ES-I3 (cell line): ENCODE measurements around the gene PDIA2.

ENCODE experiments used
- H3K36me3 ChIP-seq: 2 replicates; pipeline ENCODE4 v1.6.1; 2013; ENCODE audit warnings: mild to moderate bottlenecking, low read length, control low read depth, moderate library complexity; ENCODE audit not compliant: insufficient read depth
- H3K4me1 ChIP-seq: 2 replicates; pipeline ENCODE4 v1.6.1; 2013; ENCODE audit warnings: mild to moderate bottlenecking, control low read depth, low read length; ENCODE audit not compliant: insufficient read depth
- H3K9ac ChIP-seq: 2 replicates; pipeline ENCODE4 v1.6.1; 2013; ENCODE audit warnings: low read depth, mild to moderate bottlenecking, low read length, moderate library complexity
- H3K9me3 ChIP-seq: 2 replicates; pipeline ENCODE4 v1.6.1; 2013; ENCODE audit warnings: mild to moderate bottlenecking, low read length, moderate library complexity; ENCODE audit not compliant: control insufficient read depth, insufficient read depth

Gene PDIA2

DNA sequence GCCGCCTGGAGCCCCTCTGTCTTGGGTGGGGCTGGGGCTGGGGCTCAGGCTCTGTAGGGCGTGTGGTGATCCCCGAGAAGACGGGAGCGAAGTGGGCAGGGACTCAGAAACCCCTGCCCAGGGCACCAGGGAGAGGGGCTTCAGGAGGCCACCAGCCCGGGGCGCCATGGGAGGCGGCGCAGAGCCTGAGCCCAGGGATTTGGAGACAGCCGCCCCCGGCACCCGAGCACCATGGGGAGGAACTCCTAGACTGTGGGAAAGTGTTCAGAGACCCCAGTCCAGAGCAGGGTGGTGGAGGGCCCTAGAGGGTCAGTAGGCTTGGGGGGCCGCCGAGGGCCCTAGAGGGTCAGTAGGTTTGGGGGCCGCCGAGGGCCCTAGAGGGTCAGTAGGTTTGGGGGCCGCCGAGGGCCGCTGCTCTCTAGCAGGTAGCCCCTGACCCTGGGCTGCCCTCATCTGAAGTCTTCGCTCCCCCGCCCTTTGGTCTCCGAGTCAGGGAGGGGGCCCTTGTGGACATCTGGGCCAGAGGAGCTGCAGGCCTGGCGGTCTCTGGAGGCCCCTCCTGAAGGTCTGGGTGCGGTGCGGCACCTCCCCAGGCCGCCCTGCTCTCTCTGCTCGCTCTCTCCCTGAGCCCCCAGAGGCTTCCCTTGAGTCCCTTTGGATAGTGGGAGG, 1.8 kb upstream of the PDIA2 start:
- Histone ChIP-seq H3K9ac (peak overlapping the region; percentile 62; the same call in 1 of the 2 replicates), H3K36me3 (no peaks in the 10 kb centered on the region), H3K4me1 (no peaks in the 10 kb centered on the region), H3K9me3 (no peaks in the 10 kb centered on the region)

DNA sequence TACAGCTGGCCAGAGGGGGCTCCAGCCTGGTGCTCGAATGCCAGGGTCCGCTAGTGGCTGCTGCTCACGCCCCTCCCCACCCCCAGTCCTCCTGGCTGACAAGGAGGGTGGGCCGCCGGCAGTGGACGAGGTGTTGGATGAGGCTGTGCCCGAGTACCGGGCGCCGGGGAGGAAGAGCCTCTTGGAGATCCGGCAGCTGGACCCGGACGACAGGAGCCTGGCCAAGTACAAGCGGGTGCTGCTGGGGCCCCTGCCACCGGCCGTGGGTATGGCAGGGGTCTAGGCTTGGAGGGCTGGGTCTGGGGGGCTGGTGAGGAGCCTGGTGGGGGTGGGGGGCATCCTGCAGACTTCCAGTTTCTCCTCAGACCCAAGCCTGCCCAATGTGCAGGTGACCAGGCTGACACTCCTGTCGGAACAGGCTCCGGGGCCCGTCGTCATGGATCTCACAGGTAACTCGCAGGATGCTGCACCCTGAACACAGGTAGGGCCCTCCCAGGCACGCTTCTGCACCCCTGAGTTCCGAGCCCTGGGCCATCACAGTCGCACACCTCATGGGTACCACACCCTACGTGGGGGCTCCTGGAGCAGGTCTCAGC, 1.2 kb upstream of the PDIA2 start:
- H3K4me1 ChIP-seq, result no peaks in the 10 kb centered on the region
- H3K36me3 ChIP-seq, result no peaks in the 10 kb centered on the region
- H3K9me3 ChIP-seq, result no peaks in the 10 kb centered on the region
- no peak overlapping the region for H3K9ac ChIP-seq

DNA sequence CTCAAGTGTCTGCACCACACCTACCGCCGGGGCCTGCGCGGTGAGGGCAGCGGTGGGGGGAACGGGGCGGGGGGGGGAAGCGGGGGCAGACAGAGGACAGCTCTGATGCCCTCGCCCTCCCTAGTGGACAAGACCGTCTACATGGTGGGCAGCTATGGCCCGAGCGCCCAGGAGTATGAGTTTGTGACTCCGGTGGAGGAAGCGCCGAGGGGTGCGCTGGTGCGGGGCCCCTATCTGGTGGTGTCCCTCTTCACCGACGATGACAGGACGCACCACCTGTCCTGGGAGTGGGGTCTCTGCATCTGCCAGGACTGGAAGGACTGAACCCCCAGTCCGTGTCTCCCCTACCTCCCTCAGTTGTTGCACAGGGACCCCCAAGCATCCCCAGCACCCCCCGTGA, 473 bp upstream of the PDIA2 start:
- H3K9me3 ChIP-seq, result no peaks in the 10 kb centered on the region
- H3K36me3 ChIP-seq, result no peaks in the 10 kb centered on the region
- H3K9ac ChIP-seq, result no peak overlapping the region
- H3K4me1 ChIP-seq, result no peaks in the 10 kb centered on the region

DNA sequence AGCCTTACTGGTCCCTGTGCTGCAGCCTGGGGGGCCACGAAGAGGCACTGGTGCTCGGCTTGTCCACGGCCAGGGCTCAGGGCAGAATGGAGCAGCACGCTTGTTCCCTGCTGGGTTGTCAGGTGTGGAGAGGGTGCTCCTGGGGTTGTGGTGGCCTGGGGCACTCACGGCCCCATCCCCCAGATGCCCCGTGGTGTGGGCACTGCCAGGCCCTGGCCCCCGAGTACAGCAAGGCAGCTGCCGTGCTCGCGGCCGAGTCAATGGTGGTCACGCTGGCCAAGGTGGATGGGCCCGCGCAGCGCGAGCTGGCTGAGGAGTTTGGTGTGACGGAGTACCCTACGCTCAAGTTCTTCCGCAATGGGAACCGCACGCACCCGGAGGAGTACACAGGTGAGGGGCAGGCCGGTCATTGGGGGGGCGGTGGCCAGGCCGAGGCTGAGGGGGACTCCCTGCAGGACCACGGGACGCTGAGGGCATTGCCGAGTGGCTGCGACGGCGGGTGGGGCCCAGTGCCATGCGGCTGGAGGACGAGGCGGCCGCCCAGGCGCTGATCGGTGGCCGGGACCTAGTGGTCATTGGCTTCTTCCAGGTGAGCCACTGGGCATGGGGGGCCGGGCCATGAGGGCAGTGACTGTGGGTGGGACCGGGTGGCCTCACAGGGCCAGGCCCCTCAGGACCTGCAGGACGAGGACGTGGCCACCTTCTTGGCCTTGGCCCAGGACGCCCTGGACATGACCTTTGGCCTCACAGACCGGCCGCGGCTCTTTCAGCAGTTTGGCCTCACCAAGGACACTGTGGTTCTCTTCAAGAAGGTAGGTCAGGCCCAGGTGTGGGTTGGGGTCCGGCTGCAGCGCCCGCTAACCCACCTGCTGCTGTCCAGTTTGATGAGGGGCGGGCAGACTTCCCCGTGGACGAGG, 1.5 kb downstream of the PDIA2 start:
- H3K9me3 ChIP-seq, result no peaks in the 10 kb centered on the region
- no peaks in the 10 kb centered on the region for H3K4me1 ChIP-seq
- H3K36me3 ChIP-seq, result no peaks in the 10 kb centered on the region
- no peak overlapping the region for H3K9ac ChIP-seq

DNA sequence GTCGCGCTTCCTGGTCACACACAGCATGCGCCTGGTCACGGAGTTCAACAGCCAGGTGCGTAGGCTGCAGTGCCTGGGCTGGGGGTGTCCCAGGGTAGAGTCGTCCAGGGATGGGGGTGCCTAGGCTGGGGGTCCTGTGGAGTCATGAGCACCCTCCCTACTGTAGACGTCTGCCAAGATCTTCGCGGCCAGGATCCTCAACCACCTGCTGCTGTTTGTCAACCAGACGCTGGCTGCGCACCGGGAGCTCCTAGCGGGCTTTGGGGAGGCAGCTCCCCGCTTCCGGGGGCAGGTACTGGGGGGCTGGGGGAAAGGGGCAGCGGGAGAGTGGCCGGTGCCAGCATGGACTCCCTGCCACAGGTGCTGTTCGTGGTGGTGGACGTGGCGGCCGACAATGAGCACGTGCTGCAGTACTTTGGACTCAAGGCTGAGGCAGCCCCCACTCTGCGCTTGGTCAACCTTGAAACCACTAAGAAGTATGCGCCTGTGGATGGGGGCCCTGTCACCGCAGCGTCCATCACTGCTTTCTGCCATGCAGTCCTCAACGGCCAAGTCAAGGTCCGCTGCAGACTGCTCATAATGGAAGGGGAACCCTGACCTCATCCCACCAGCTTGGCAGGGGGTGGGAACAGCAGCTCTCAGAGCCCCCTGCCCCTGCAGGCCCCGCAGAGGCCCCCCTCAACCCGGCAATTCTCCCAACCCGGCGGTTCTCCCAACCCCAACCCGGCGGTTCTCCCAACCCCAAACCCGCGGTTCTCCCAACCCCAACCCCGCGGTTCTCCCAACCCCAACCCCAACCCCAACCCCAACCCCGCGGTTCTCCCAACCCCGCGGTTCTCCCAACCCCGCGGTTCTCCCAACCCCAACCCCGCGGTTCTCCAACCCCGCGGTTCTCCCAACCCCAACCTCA, 2.4 kb downstream of the PDIA2 start:
- Histone ChIP-seq H3K36me3 (no peaks in the 10 kb centered on the region), H3K9me3 (no peaks in the 10 kb centered on the region), H3K4me1 (no peaks in the 10 kb centered on the region), H3K9ac (no peak overlapping the region)

DNA sequence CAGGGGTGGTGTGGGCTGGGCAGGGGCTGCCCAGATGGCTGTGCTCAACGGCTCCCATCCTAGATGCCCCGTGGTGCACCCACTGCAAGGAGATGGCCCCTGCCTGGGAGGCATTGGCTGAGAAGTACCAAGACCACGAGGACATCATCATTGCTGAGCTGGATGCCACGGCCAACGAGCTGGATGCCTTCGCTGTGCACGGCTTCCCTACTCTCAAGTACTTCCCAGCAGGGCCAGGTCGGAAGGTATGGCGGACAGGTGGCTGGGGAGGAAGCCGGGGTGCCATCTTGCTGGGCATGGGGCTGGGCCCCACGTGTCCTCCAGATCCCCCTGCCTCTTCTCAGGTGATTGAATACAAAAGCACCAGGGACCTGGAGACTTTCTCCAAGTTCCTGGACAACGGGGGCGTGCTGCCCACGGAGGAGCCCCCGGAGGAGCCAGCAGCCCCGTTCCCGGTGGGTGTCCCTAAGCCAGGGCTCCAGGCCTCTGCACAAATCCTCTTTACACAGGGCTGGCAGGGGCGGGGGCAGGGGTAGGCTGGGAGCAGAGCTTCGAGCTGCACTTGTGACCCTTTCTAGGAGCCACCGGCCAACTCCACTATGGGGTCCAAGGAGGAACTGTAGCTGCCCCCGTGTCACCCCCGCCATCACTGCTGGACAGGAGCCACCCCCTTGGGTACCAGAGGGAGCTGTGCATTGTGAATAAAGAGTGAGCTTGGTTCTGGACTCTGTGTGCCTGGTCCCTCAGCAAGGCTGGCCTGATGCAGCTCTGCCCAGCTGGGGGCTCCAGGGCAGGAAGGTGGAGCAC, 3.7 kb downstream of the PDIA2 start:
- no peaks in the 10 kb centered on the region for H3K9me3 ChIP-seq
- no peaks in the 10 kb centered on the region for H3K4me1 ChIP-seq
- no peaks in the 10 kb centered on the region; the same call in 1 of the 2 replicates for H3K36me3 ChIP-seq
- H3K9ac ChIP-seq, result no peak overlapping the region

DNA sequence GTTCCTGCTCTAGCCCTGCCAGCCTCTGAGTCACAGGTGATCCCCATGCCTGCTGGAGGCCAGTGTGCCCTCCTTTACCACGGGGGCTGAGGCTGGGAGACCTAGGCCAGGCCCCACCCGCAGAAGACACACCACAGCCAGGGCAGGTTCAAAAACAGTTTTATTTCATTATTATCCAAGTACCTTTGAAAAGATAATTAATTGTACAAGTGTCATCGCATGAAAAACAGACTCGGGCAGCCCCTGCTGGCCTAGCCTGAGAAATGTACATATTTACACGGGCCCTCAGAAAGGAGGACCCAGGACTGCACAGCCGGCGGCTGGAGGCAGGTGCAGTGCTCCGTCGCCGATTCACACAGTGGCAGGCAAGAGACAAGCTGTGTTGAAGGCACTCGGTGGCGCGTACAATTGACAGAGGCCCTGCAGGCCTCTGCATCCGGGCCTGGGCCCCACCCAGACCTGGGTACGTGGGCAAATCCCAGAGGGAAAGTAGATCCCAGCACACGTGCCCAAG, 4.4 kb downstream of the PDIA2 start:
- no peaks in the 10 kb centered on the region for H3K9me3 ChIP-seq
- no peaks in the 10 kb centered on the region; the same call in 1 of the 2 replicates for H3K36me3 ChIP-seq
- H3K4me1 ChIP-seq, result no peaks in the 10 kb centered on the region
- H3K9ac ChIP-seq, result no peak overlapping the region

DNA sequence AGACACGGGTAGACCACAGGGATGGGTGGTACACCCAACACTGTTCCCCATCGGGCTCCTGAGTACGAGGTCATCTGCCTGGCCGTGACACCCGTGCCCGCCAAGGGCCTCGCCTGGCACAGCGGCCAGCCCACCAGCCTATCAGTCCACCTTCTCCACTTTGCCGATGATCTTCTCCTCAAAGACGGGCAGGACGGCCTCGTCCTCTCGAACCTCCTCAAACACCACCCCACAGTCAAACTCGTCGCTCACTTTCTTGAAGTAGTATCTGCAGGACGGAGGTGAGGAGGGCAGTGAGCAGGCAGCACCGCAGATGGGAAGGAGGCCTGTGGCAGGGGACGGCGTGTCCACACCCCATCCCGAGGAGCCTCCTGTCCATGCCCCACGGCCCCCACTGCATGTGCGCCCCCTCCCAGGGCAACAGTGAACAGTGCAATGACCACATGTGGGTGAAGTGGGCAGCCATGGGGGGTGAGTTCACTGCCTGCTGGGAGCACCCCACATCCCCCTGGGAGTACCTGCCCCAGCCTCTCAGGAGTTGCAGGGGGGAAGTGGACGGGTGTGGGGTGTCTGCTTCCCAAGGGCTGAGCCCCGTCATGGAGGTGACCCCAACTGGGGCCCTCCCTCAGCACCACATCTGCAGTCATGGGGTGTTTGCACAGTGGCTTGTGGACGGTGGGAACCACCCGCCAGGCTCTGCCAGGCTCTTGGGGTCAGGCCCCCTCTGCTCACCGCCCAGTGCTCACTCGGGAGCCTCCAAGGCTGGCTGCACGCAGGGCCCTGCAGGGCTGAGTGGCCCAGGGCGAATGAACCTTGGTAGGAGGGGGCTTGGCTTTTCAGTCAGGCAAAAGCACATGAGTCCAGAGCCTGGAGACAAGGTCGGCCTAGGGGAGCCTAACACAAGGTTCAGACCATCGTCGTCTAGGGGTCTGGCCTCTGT, 5.3 kb downstream of the PDIA2 start:
- H3K9me3 ChIP-seq, result no peaks in the 10 kb centered on the region
- H3K9ac ChIP-seq, result no peak overlapping the region
- no peaks in the 10 kb centered on the region; the same call in 1 of the 2 replicates for H3K36me3 ChIP-seq
- H3K4me1 ChIP-seq, result no peaks in the 10 kb centered on the region

DNA sequence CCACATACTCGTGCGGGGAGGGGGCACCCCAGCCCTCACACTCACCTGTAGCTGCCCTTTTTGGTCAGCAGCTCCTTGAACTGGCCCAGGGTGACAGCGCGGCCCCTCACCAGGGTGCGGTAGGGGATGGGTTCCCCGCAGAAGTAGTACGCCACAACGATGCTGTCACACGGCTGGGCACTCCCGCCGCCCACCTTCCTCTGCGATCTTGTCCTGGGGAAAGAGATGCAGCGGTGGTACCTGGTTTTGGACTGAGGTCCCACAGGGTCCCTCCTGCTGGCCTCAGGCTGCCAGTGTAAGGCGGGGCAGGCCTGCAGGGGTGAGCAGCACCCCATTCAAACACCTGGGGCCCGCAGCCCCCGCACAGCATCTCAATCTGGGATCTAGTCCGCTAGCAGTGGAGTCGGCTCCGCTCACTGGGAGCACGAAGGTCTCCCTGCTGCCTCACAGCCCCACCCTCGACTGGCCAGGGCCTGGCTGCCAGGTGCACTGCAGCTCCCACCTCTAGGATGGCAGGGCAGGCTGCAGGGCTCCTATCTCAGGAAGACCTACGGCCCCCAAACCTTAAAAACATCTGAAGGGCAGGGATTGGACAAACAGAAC, 6.5 kb downstream of the PDIA2 start:
- H3K9ac ChIP-seq, result no peak overlapping the region
- no peaks in the 10 kb centered on the region for H3K9me3 ChIP-seq
- no peaks in the 10 kb centered on the region; the same call in 1 of the 2 replicates for H3K36me3 ChIP-seq
- no peaks in the 10 kb centered on the region for H3K4me1 ChIP-seq

DNA sequence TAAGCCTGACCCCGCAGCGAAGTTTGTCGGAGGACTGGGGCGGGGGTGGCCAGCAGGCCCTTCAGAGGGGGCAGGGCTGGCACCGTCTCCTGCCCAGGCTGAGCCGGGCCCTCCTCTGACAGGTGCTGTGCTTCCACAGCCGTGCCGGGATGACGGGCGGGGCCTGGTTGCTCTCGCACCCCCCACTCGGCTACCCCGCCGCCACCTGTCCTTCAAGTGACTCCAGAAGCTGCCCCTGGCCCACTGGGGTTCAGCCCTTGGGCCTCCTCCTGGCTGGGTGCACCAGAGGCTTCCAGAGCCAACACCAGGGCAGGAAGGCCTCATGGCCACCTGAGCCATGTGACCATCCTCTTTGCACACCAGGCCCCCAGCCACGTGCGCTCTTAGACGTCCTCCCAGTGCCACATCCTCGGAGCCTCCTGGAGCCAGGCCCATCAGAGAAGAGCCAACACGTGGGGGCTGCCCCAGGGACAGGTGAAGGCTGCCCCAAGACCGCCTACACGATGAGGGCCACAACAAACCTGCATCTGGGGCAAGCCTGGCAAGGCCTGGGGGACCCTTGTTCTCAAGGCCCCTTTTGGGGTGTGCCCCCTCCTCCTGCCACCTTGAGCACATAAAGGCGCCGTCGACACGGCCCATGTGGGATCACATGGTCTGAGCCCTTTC, 7.2 kb downstream of the PDIA2 start:
- Histone ChIP-seq H3K4me1 (no peaks in the 10 kb centered on the region), H3K9me3 (no peaks in the 10 kb centered on the region), H3K9ac (no peak overlapping the region), H3K36me3 (no peaks in the 10 kb centered on the region; the same call in 1 of the 2 replicates)

DNA sequence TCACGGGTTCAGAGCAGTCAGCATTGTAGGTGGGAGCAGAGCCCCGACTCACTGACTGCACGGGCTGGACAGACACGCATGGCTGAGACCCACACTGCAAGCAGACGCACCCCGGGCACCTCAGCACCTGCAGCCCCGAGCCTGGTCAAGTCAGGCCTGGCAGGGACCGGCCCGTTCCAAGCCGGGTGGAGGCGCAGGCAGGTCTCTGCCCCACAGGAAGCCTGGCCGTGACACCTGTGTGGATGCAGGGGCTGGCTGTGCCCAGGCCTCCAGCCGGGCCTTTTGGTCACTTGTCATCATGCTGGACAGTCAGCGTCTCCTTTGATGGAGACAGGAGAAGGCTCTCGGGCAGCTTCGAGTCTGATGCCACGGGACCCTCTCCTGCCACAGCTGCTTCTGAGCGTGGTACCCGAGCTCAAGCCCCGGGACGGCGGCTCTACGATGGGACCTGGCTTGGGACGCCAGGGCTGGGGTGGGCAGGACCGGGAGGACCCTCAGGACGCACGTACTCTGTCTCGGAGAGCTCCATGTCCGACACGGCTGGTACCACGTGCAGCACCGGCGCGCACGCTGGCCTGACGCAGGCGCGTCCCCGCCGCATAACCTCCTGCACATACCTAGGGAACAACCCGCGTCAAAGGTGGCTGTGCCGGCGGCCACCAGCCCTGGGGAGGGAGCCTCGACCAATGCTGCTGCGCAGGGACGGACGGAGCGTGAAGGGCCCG, 7.9 kb downstream of the PDIA2 start:
- Histone ChIP-seq H3K36me3 (no peaks in the 10 kb centered on the region; the same call in none of the 2 replicates), H3K9me3 (no peaks in the 10 kb centered on the region), H3K4me1 (no peaks in the 10 kb centered on the region), H3K9ac (no peak overlapping the region)
